Measurements from ENCODE around the gene DTX4. TPM values are rescaled to one million over a fixed set of nuclear protein-coding genes. Genes with fewer than 3 reads are reported as not detected.

Gene DTX4
- total RNA-seq, 1 experiment from 2014 or later: 7.6 TPM

DNA sequence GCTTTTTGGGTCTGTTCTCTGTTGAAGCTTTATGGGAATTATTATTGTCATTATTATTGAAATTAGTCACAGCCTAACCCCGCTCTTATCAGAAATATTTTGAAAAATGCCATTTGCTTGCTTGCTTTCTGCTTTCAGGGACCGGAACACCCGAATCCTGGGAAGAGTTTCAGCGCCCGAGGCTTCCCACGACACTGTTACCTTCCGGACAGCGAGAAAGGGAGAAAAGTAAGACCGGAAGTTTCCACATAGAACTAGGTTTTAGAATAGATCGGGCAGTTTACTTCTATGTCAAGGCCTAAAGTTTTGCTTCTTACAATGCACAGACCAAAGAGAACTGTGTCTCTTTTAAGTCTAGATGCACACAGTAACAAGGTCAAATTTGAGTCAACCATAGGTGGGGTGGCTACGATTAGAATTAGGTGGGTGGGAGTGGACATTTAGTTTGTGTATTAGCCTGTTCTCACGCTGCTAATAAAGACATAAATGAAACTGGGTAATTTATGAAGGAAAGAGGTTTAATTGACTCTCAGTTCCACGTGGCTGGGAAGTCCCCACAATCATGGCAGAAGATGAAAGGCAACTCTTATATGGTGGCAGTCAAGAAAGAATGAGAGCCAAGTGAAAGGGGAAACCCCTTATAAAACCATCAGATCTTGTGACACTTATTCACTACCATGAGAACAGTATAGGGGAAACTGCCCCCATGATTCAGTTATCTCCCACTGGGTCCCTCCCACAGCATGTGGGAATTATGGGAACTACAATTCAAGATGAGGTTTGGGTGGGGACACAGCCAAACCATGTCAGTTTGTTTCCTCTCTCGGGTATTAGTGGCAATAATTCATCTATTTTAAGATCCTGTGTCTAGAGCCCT is 27.9 kb downstream of the DTX4 start:
- H3K4me3 ChIP-seq (replicated peaks in 1 of 2; ENCODE audit: low read depth in 1 of 2, low read length in 2 of 2): no peak overlapping the region
- H4K20me1 ChIP-seq (ENCODE audit: insufficient read depth): no peaks in the 10 kb centered on the region
- no peaks in the 10 kb centered on the region for H3K9me3 ChIP-seq (ENCODE audit: control insufficient read depth in 1 of 2, insufficient read depth in 1 of 2, low read depth in 1 of 2, low read length in 2 of 2)
- RAD21 ChIA-PET (ENCODE audit: low non-redundant PET in 1 of 2, low total read pairs in 2 of 2, uncharacterized antibody in 2 of 2, unreplicated experiment in 2 of 2): no interaction called here
- H3K9me2 ChIP-seq (ENCODE audit: insufficient read depth): no peaks in the 10 kb centered on the region
- ATAC-seq (no peak), DNase-seq (ENCODE audit: low read depth, low spot score) (no peak)
- CTCF ChIA-PET: interaction anchor here (1.5 to 3.5 kb wide), 2 partner anchors 14 to 28 kb away, joined by 4 to 18 read pairs; partner anchors contain the start of gene DTX4
- BruUV-seq (replicated peaks): no TSS peak
- H3K4me1 ChIP-seq (ENCODE audit: control insufficient read depth in 1 of 2, insufficient read depth in 2 of 2, low read length in 2 of 2): no peaks in the 10 kb centered on the region; a peak in 1 of 4 replicates
- H3K36me3 ChIP-seq (ENCODE audit: control insufficient read depth in 1 of 2, insufficient read depth in 2 of 2, low read length in 2 of 2): 0 out of 4 replicates have a peak, but pooled peaks cover 2 to 3% of the 10 kb centered on the region in 2 experiments
- no peaks in the 10 kb centered on the region for H3K27me3 ChIP-seq (ENCODE audit: insufficient read depth, low read length)
- H3K79me2 ChIP-seq (ENCODE audit: insufficient read depth, low read length): no peaks in the 10 kb centered on the region
- POLR2A ChIA-PET: no interaction called here
- H2AFZ ChIP-seq (ENCODE audit: low read depth, low read length, poor library complexity, severe bottlenecking): no peak overlapping the region
- H3K9ac ChIP-seq (ENCODE audit: low read length): no peak overlapping the region
- no peak overlapping the region for H3K4me2 ChIP-seq (ENCODE audit: low read length)
- TF ChIP-seq, protein P1, sequence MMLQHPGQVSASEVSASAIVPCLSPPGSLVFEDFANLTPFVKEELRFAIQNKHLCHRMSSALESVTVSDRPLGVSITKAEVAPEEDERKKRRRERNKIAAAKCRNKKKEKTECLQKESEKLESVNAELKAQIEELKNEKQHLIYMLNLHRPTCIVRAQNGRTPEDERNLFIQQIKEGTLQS (IDR thresholded peaks at IDR 0.05): no peak
- no peak for TF ChIP-seq SIN3A (IDR thresholded peaks at IDR 0.05; ENCODE audit: low read depth)
- no peak for TF ChIP-seq POLR2AphosphoS5 (IDR thresholded peaks at IDR 0.05; ENCODE audit: low read depth, low read length)
- no peak for TF ChIP-seq SP1 (IDR thresholded peaks at IDR 0.05; ENCODE audit: low read depth)
- no peak for TF ChIP-seq YY1 (IDR thresholded peaks at IDR 0.05; ENCODE audit: extremely low read depth, insufficient replicate concordance, low read depth, low read length)
- intact Hi-C loops (cut with micrococcal nuclease): no loop called here
- no peak overlapping the region for H3K27ac ChIP-seq (ENCODE audit: low read depth, low read length)

DNA sequence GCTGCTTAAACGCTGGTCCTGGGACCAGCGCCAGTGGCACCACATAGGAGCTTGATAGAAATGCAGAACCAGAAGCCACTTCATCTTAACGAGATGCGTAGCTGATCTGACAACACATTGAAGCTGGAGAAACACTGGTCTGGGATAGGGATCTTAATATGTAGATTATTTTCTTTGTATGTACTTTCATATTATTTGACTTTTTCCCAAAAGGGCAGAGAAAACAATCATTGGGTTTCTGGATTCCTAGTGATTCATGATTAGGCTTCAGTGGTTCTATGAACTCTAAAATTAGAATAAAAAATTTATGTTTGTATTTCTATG is 28.5 kb downstream of the DTX4 start:
- no peaks in the 10 kb centered on the region for H3K9me2 ChIP-seq (ENCODE audit: insufficient read depth)
- TF ChIP-seq, protein P1 (IDR thresholded peaks at IDR 0.05): no peak
- TF ChIP-seq SRF (IDR thresholded peaks at IDR 0.05; ENCODE audit: low read depth) (no peak), JUND (IDR thresholded peaks at IDR 0.05) (no peak), SP1 (IDR thresholded peaks at IDR 0.05; ENCODE audit: low read depth) (no peak), FOSL1 (IDR thresholded peaks at IDR 0.05; ENCODE audit: low read depth) (no peak), RAD21 (IDR thresholded peaks at IDR 0.05; ENCODE audit: low read depth) (no peak), EZH2 (IDR thresholded peaks at IDR 0.05) (no peak), EZH2phosphoT487 (IDR thresholded peaks at IDR 0.05; ENCODE audit: borderline replicate concordance) (no peak), YY1 (IDR thresholded peaks at IDR 0.05; ENCODE audit: extremely low read depth, insufficient replicate concordance, low read depth, low read length) (no peak), EGR1 (IDR thresholded peaks at IDR 0.05; ENCODE audit: low read depth) (no peak), ZFX (IDR thresholded peaks at IDR 0.05) (no peak), TCF7L2 (IDR thresholded peaks at IDR 0.05; ENCODE audit: borderline replicate concordance, extremely low read depth, insufficient read depth, insufficient read length) (no peak)
- TF ChIP-seq, protein P2, sequence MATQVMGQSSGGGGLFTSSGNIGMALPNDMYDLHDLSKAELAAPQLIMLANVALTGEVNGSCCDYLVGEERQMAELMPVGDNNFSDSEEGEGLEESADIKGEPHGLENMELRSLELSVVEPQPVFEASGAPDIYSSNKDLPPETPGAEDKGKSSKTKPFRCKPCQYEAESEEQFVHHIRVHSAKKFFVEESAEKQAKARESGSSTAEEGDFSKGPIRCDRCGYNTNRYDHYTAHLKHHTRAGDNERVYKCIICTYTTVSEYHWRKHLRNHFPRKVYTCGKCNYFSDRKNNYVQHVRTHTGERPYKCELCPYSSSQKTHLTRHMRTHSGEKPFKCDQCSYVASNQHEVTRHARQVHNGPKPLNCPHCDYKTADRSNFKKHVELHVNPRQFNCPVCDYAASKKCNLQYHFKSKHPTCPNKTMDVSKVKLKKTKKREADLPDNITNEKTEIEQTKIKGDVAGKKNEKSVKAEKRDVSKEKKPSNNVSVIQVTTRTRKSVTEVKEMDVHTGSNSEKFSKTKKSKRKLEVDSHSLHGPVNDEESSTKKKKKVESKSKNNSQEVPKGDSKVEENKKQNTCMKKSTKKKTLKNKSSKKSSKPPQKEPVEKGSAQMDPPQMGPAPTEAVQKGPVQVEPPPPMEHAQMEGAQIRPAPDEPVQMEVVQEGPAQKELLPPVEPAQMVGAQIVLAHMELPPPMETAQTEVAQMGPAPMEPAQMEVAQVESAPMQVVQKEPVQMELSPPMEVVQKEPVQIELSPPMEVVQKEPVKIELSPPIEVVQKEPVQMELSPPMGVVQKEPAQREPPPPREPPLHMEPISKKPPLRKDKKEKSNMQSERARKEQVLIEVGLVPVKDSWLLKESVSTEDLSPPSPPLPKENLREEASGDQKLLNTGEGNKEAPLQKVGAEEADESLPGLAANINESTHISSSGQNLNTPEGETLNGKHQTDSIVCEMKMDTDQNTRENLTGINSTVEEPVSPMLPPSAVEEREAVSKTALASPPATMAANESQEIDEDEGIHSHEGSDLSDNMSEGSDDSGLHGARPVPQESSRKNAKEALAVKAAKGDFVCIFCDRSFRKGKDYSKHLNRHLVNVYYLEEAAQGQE (IDR thresholded peaks at IDR 0.05; ENCODE audit: low read depth): no peak
- TF ChIP-seq, protein P3, sequence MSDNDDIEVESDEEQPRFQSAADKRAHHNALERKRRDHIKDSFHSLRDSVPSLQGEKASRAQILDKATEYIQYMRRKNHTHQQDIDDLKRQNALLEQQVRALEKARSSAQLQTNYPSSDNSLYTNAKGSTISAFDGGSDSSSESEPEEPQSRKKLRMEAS (IDR thresholded peaks at IDR 0.05): no peak
- no peaks in the 10 kb centered on the region; a peak in 1 of 4 replicates for H3K4me1 ChIP-seq (ENCODE audit: control insufficient read depth in 1 of 2, insufficient read depth in 2 of 2, low read length in 2 of 2)
- POLR2A ChIA-PET: no interaction called here
- RAD21 ChIA-PET (ENCODE audit: low non-redundant PET in 1 of 2, low total read pairs in 2 of 2, uncharacterized antibody in 2 of 2, unreplicated experiment in 2 of 2): no interaction called here
- CTCF ChIA-PET: interaction anchor here (3.5 kb wide), 1 partner anchor 15 kb away, joined by 18 read pairs; no protein-coding TSS in a partner anchor
- no peak overlapping the region for H3K27ac ChIP-seq (ENCODE audit: low read depth, low read length)
- H4K20me1 ChIP-seq (ENCODE audit: insufficient read depth): no peaks in the 10 kb centered on the region
- H3K79me2 ChIP-seq (ENCODE audit: insufficient read depth, low read length): no peaks in the 10 kb centered on the region
- H3K27me3 ChIP-seq (ENCODE audit: insufficient read depth, low read length): no peaks in the 10 kb centered on the region
- intact Hi-C loops (cut with micrococcal nuclease): no loop called here
- ATAC-seq (no peak), DNase-seq (ENCODE audit: low read depth, low spot score) (no peak)
- H3K36me3 ChIP-seq (ENCODE audit: control insufficient read depth in 1 of 2, insufficient read depth in 2 of 2, low read length in 2 of 2): 0 out of 4 replicates have a peak, but pooled peaks cover 2 to 3% of the 10 kb centered on the region in 2 experiments
- H3K4me3 ChIP-seq (replicated peaks in 1 of 2; ENCODE audit: low read depth in 1 of 2, low read length in 2 of 2): no peak overlapping the region
- no TSS peak for BruUV-seq (replicated peaks)
- H3K4me2 ChIP-seq (ENCODE audit: low read length): no peak overlapping the region
- no peak overlapping the region for H2AFZ ChIP-seq (ENCODE audit: low read depth, low read length, poor library complexity, severe bottlenecking)
- H3K9ac ChIP-seq (ENCODE audit: low read length): no peak overlapping the region
- no peaks in the 10 kb centered on the region for H3K9me3 ChIP-seq (ENCODE audit: control insufficient read depth in 1 of 2, insufficient read depth in 1 of 2, low read depth in 1 of 2, low read length in 2 of 2)

All from HCT116 (cell line).